Fibroblast of lung (primary cell): ENCODE results near the gene DPP6. TPM values are rescaled to one million over a fixed set of nuclear protein-coding genes. Genes with fewer than 3 reads are reported as not detected.

Experiments
- DNase-seq, 2 donors: peaks; one replicate each; pipeline versions ENCODE4 v3.0.0 to v3.0.0-alpha.2; 2010; ENCODE audit warnings: low read depth in 2 of 2
- H2AFZ ChIP-seq: 2 replicates; pipeline ENCODE4 v1.5.1; 2012; ENCODE audit warnings: low read length, control low read depth, inconsistent platforms
- H3K27ac ChIP-seq: 2 replicates; pipeline ENCODE4 v1.5.1; 2011; ENCODE audit warnings: low read length, control low read depth; ENCODE audit not compliant: insufficient read depth
- H3K27me3 ChIP-seq: 2 replicates; pipeline ENCODE4 v1.5.1; 2011; ENCODE audit warnings: mild to moderate bottlenecking, low read length; ENCODE audit not compliant: control insufficient read depth, insufficient read depth
- H3K36me3 ChIP-seq: 2 replicates; pipeline ENCODE4 v1.5.1; 2011; ENCODE audit warnings: low read length; ENCODE audit not compliant: control insufficient read depth, insufficient read depth
- H3K4me1 ChIP-seq: 2 replicates; pipeline ENCODE4 v1.5.1; 2011; ENCODE audit warnings: low read length; ENCODE audit not compliant: control insufficient read depth, insufficient read depth; ENCODE audit errors: extremely low read depth
- H3K4me2 ChIP-seq: 2 replicates; pipeline ENCODE4 v1.5.1; 2011; ENCODE audit warnings: low read length, control low read depth; ENCODE audit not compliant: insufficient read depth; ENCODE audit errors: extremely low read depth
- H3K4me3 ChIP-seq, 4 experiments: fragments of 200-600 bp in 1 of 4; sonication (generic) in 1 of 4; replicated peaks in 1 of 4; 2 replicates each; pipeline ENCODE4 v1.5.1; 2011 to 2016; ENCODE audit warnings: low read length in 4 of 4, low read depth in 3 of 4, mild to moderate bottlenecking in 3 of 4, control low read depth in 2 of 4, inconsistent platforms in 1 of 4, mixed read lengths in 1 of 4; ENCODE audit not compliant: insufficient read depth in 1 of 4; ENCODE audit errors: control extremely low read depth in 1 of 4
- H3K79me2 ChIP-seq: 2 replicates; pipeline ENCODE4 v1.5.1; 2012; ENCODE audit warnings: mild to moderate bottlenecking, low read length, inconsistent platforms; ENCODE audit not compliant: control insufficient read depth, insufficient read depth
- H3K9ac ChIP-seq: 2 replicates; pipeline ENCODE4 v1.5.1; 2011; ENCODE audit warnings: mild to moderate bottlenecking, low read length, control low read depth; ENCODE audit not compliant: insufficient read depth
- H3K9me3 ChIP-seq: 2 replicates; pipeline ENCODE4 v1.5.1; 2012; ENCODE audit warnings: low read depth, low read length; ENCODE audit not compliant: control insufficient read depth, insufficient read depth
- H4K20me1 ChIP-seq: 2 replicates; pipeline ENCODE4 v1.5.1; 2011; ENCODE audit warnings: low read length; ENCODE audit not compliant: control insufficient read depth, insufficient read depth; ENCODE audit errors: extremely low read depth
- CTCF ChIP-seq, 2 donors: IDR thresholded peaks in 1 of 2; conservative IDR thresholded peaks in 1 of 2; 1 replicate in 1 of 2; 2 replicates in 1 of 2; pipeline ENCODE4 v1.5.1; 2011 to 2012; ENCODE audit warnings: low read length in 2 of 2, control low read depth in 1 of 2, inconsistent platforms in 1 of 2, low read depth in 1 of 2, mild to moderate bottlenecking in 1 of 2
- EZH2 ChIP-seq: IDR thresholded peaks from 2 replicates; pipeline ENCODE4 v1.5.1; 2012; ENCODE audit warnings: low read length, control low read depth, mild to moderate bottlenecking; ENCODE audit errors: missing control alignments
- polyA plus RNA-seq, 2 donors: library from polyadenylated mRNA; depleted of rRNA in 1 of 2; stranded (reverse) in 1 of 2; unstranded in 1 of 2; fragments of >200 nt; gene quantifications; 2 replicates each; pipeline ENCODE4 v1.2.1, GENCODE V29; 2011 to 2012; ENCODE audit warnings: missing spikeins in 1 of 2
- total RNA-seq: library from RNA; depleted of rRNA; stranded (reverse); fragments of >200 nt; gene quantifications from 2 replicates; pipeline ENCODE4 v1.2.1, GENCODE V29; 2014

DPP6 gene
- total and polyA plus RNA-seq, 2 donors (not counting 1 experiment from before 2014, with no cell fraction given) = not detected

GRCh38 chr7:154855366-154855765, 803.2 kb downstream of the DPP6 start:
- TF ChIP-seq CTCF (conservative IDR thresholded peaks at IDR 0.05 in 1 of 2, IDR thresholded peaks at IDR 0.05 in 1 of 2; ENCODE audit: low read depth in 1 of 2, low read length in 2 of 2) (no peak), EZH2 (no peak)
- no peaks in the 10 kb centered on the region for H3K9me3 ChIP-seq
- H3K4me2 ChIP-seq = no peak overlapping the region
- H3K4me3 ChIP-seq = no peak overlapping the region
- DNase-seq = no peak
- no peak overlapping the region for H2AFZ ChIP-seq
- H3K27ac ChIP-seq = no peak overlapping the region
- H3K79me2 ChIP-seq = no peaks in the 10 kb centered on the region
- H3K4me1 ChIP-seq = no peaks in the 10 kb centered on the region
- H3K36me3 ChIP-seq = no peaks in the 10 kb centered on the region
- no peak overlapping the region for H3K9ac ChIP-seq
- H3K27me3 ChIP-seq = no peaks in the 10 kb centered on the region
- no peaks in the 10 kb centered on the region for H4K20me1 ChIP-seq

- H3K9ac ChIP-seq = no peak overlapping the region
- no peaks in the 10 kb centered on the region for H3K27me3 ChIP-seq
- DNase-seq = no peak
- H3K4me2 ChIP-seq = no peak overlapping the region
- no peaks in the 10 kb centered on the region for H3K9me3 ChIP-seq
- H3K79me2 ChIP-seq = no peaks in the 10 kb centered on the region
- no peaks in the 10 kb centered on the region for H4K20me1 ChIP-seq
- H3K36me3 ChIP-seq = no peaks in the 10 kb centered on the region
- TF ChIP-seq EZH2 = no peak
- TF ChIP-seq CTCF (conservative IDR thresholded peaks at IDR 0.05 in 1 of 2, IDR thresholded peaks at IDR 0.05 in 1 of 2; ENCODE audit: low read depth in 1 of 2, low read length in 2 of 2) = no peak
- H2AFZ ChIP-seq = no peak overlapping the region
- no peak overlapping the region for H3K27ac ChIP-seq
- no peak overlapping the region for H3K4me3 ChIP-seq
- no peaks in the 10 kb centered on the region for H3K4me1 ChIP-seq
Measured at GRCh38 chr7:154856733-154857132, 804.5 kb downstream of the DPP6 start.

GRCh38 chr7:154857240-154857639, 805.0 kb downstream of the DPP6 start:
- H3K9ac ChIP-seq = no peak overlapping the region
- no peaks in the 10 kb centered on the region for H3K79me2 ChIP-seq
- TF ChIP-seq EZH2 (no peak), CTCF (conservative IDR thresholded peaks at IDR 0.05 in 1 of 2, IDR thresholded peaks at IDR 0.05 in 1 of 2; ENCODE audit: low read depth in 1 of 2, low read length in 2 of 2) (no peak)
- no peaks in the 10 kb centered on the region for H3K4me1 ChIP-seq
- no peak overlapping the region for H3K4me3 ChIP-seq
- no peak overlapping the region for H2AFZ ChIP-seq
- no peak overlapping the region for H3K4me2 ChIP-seq
- H3K36me3 ChIP-seq = no peaks in the 10 kb centered on the region
- no peak overlapping the region for H3K27ac ChIP-seq
- H3K27me3 ChIP-seq = no peaks in the 10 kb centered on the region
- DNase-seq = no peak
- no peaks in the 10 kb centered on the region for H4K20me1 ChIP-seq
- no peaks in the 10 kb centered on the region for H3K9me3 ChIP-seq
